GM12878 (cell line): ENCODE data around the gene UIMC1. TPM values are rescaled to one million over a fixed set of nuclear protein-coding genes. Genes with fewer than 3 reads are reported as not detected.

Experiments used
- ATAC-seq: fragments of 200-7000 bp; cut with Tn5 transposase; 3 replicates; pipeline ENCODE4 v1.9.1; 2020; ENCODE audit warnings: mild to moderate bottlenecking, moderate library complexity
- BruUV-seq: library from RNA; stranded (reverse); fragments of 400-500 nt; replicated peaks from 2 replicates; lab custom pipeline; 2021; lab: Mats Ljungman, UMichigan
- CTCF ChIA-PET: fragments of 300-600 bp; sonication (Branson Sonifier 250); formaldehyde crosslinking; extraction: SDS; loops from one replicate; lab custom pipeline; 2021; ENCODE audit warnings: inconsistent platforms; lab: Yijun Ruan, JAX
- POLR2A ChIA-PET: fragments of 350-600 bp; formaldehyde crosslinking; extraction: SDS; loops from one replicate; lab custom pipeline; 2021; ENCODE audit warnings: inconsistent platforms; lab: Charles Lee
- RAD21 ChIA-PET: fragments of 300-600 bp; sonication (Branson Sonifier 250); formaldehyde crosslinking; loops from one replicate; lab custom pipeline; 2023; ENCODE audit warnings: antibody characterized with exemption; ENCODE audit not compliant: unreplicated experiment; lab: Charles Lee
- SMC1A ChIA-PET: fragments of 300-600 bp; sonication (Branson Sonifier 250); formaldehyde crosslinking; loops from one replicate; lab custom pipeline; 2023; ENCODE audit not compliant: unreplicated experiment, uncharacterized antibody; lab: Charles Lee
- DNase-seq: peaks from one replicate; pipeline ENCODE4 v3.0.0-alpha.2; 2011; ENCODE audit warnings: low read depth, low spot score
- FAIRE-seq: peaks from 3 replicates; lab custom pipeline; 2011; peaks lifted over from hg19 to GRCh38; lab: Jason Lieb, UNC
- H2AFZ ChIP-seq: 2 replicates; pipeline ENCODE4 v1.6.0; 2011; ENCODE audit warnings: low read depth, low read length, control low read depth; ENCODE audit not compliant: control insufficient read depth
- H3K27ac ChIP-seq: 2 replicates; pipeline ENCODE4 v1.5.1; 2011; ENCODE audit warnings: control low read depth; ENCODE audit not compliant: control insufficient read depth, insufficient read depth
- H3K27me3 ChIP-seq, 2 experiments: replicated peaks in 1 of 2; 2 replicates each; pipeline versions ENCODE4 v1.6.0 to v1.6.1; 2011; ENCODE audit warnings: low read length in 1 of 2; ENCODE audit not compliant: control insufficient read depth in 2 of 2, insufficient read depth in 2 of 2
- H3K36me3 ChIP-seq, 2 experiments: 2 replicates each; pipeline ENCODE4 v1.5.1; 2011; ENCODE audit warnings: low read length in 1 of 2; ENCODE audit not compliant: control insufficient read depth in 2 of 2, insufficient read depth in 2 of 2
- H3K4me1 ChIP-seq: 2 replicates; pipeline ENCODE4 v1.6.1; 2011; ENCODE audit warnings: mild to moderate bottlenecking, low read length, moderate library complexity, mixed read lengths; ENCODE audit not compliant: control insufficient read depth, insufficient read depth
- H3K4me2 ChIP-seq: 2 replicates; pipeline ENCODE4 v1.6.0; 2011; ENCODE audit warnings: control low read depth; ENCODE audit not compliant: control insufficient read depth, insufficient read depth
- H3K4me3 ChIP-seq: fragments of 200-600 bp; sonication (generic); 2 replicates; pipeline ENCODE4 v1.5.1; 2016
- H3K79me2 ChIP-seq: 2 replicates; pipeline ENCODE4 v1.6.0; 2011; ENCODE audit warnings: low read length; ENCODE audit not compliant: control insufficient read depth, insufficient read depth
- H3K9ac ChIP-seq: 2 replicates; pipeline ENCODE4 v1.8.0; 2011; ENCODE audit warnings: low read length, control low read depth, mixed read lengths; ENCODE audit not compliant: control insufficient read depth, insufficient read depth
- H3K9me3 ChIP-seq: replicated peaks from 3 replicates; pipeline ENCODE4 v1.5.1; 2011; ENCODE audit warnings: mild to moderate bottlenecking, low read length; ENCODE audit not compliant: control insufficient read depth, insufficient read depth
- H4K20me1 ChIP-seq: 2 replicates; pipeline ENCODE4 v1.6.0; 2011; ENCODE audit not compliant: control insufficient read depth, insufficient read depth
- ETV6 ChIP-seq, 2 experiments: fragments of 450-650 bp in 1 of 2; IDR thresholded peaks in 1 of 2; conservative IDR thresholded peaks in 1 of 2; 2 replicates each; pipeline ENCODE4 v1.6.1; 2014; ENCODE audit warnings: antibody characterized with exemption in 1 of 2, borderline replicate concordance in 1 of 2, low read depth in 1 of 2, mild to moderate bottlenecking in 1 of 2, moderate library complexity in 1 of 2
- NFXL1 ChIP-seq: fragments of 450-650 bp; IDR thresholded peaks from 2 replicates; pipeline ENCODE4 v1.6.1; 2017; ENCODE audit warnings: antibody characterized with exemption, mild to moderate bottlenecking, borderline replicate concordance
- NR2F1 ChIP-seq: fragments of 450-650 bp; conservative IDR thresholded peaks from 2 replicates; pipeline ENCODE4 v1.6.1; 2017; ENCODE audit warnings: mild to moderate bottlenecking
- POLR2AphosphoS2 ChIP-seq: IDR thresholded peaks from 2 replicates; pipeline ENCODE4 v1.6.1; 2011; ENCODE audit warnings: low read depth, mild to moderate bottlenecking, low read length, improper control_type of control experiment, moderate library complexity
- YBX1 ChIP-seq: fragments of 450-650 bp; IDR thresholded peaks from 2 replicates; pipeline ENCODE4 v1.6.1; 2016; ENCODE audit warnings: antibody characterized with exemption
- ZNF622 ChIP-seq: fragments of 450-650 bp; IDR thresholded peaks from 2 replicates; pipeline ENCODE4 v1.6.1; 2017; ENCODE audit warnings: mild to moderate bottlenecking, inconsistent platforms
- WGBS: methylation state at CpG from one replicate; pipeline ENCODE4 v1.1.6; 2016; ENCODE audit warnings: low lambda C conversion rate; ENCODE audit not compliant: insufficient replicate concordance, insufficient coverage; ENCODE audit errors: missing lambda C conversion rate; 5-methylcytosine and 5-hydroxymethylcytosine counted together
- in situ Hi-C: fragments of 300-500 bp; cut with MboI; formaldehyde crosslinking; loops from 9 replicates; pipeline ENCODE4 v1.14.3; 2018; ENCODE audit warnings: mixed read lengths
- intact Hi-C: fragments of 100-400 bp; cut with micrococcal nuclease; formaldehyde crosslinking; loops from one replicate; pipeline ENCODE4 v1.14.2; 2022; ENCODE audit not compliant: unreplicated experiment
- polyA plus RNA-seq, 11 experiments: library from polyadenylated mRNA; depleted of rRNA in 4 of 11; unstranded in 6 of 11; stranded (reverse) in 5 of 11; fragments of >200 nt; fragmentation: Nextera tagmentation in 4 of 11; fragmentation: Illumina TruSeq in 1 of 11; extraction: Ambion mirVana in 4 of 11; extraction: Trizol in 1 of 11; gene quantifications; 1 replicate in 1 of 11; 2 replicates in 10 of 11; pipeline versions ENCODE4 v1.2.1 to v1.2.3, GENCODE V29; 2011 to 2016; ENCODE audit warnings: inconsistent platforms in 2 of 11, missing spikeins in 2 of 11, low read depth in 1 of 11
- total RNA-seq, 4 experiments: library from RNA; depleted of rRNA in 3 of 4; stranded (reverse); fragments of >200 nt in 3 of 4; fragmentation: Illumina TruSeq in 1 of 4; extraction: Trizol in 1 of 4; gene quantifications; 2 replicates each; pipeline versions ENCODE4 v1.2.1 to v1.2.3, GENCODE V29; 2013 to 2021
- TF ChIP-seq, protein P1 (sequence below): IDR thresholded peaks from 2 replicates; pipeline ENCODE4 v1.6.1; 2011; ENCODE audit warnings: borderline replicate concordance, low read depth, mild to moderate bottlenecking, moderate library complexity, low read length; ENCODE audit not compliant: insufficient read depth, poor library complexity, severe bottlenecking

Gene UIMC1
- total and polyA plus RNA-seq, 10 of the 15 experiments (the other 5 are each of a cell fraction or from before 2014, with no cell fraction given): 16.2 to 51.4 (median 32.7) TPM

DNA sequence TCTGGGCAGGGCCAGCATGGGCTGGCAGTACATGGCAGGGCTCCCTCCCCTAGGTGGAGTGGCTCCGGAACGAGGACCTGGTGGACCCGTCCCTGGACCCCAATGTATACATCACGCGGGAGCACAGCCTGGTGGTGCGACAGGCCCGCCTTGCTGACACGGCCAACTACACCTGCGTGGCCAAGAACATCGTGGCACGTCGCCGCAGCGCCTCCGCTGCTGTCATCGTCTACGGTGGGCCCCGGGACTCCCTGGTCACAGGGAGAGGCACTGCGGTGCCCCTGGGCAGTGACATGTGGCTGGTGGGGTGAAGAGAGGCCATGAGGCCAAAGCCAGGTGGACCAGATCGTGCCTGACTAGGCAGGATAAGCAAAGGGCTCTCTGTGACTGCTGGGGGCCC lies 137.8 kb downstream of the UIMC1 start:
- ChIA-PET SMC1A (no interaction called here), POLR2A (no interaction called here), CTCF (no interaction called here), RAD21 (no interaction called here)
- H3K9ac ChIP-seq: no peak overlapping the region
- H3K36me3 ChIP-seq: no peaks in the 10 kb centered on the region
- H2AFZ ChIP-seq: no peak overlapping the region
- 66% methylated on average over 20 of the region's 20 CpGs for WGBS
- peaks cover 0 to 2% of the 10 kb centered on the region in 2 experiments; a peak in 2 of 4 replicates for H3K27me3 ChIP-seq
- in situ Hi-C loops (no loop called here), intact Hi-C loops (no loop called here)
- FAIRE-seq (no peak), ATAC-seq (no peak), DNase-seq (no peak)
- no peaks in the 10 kb centered on the region for H3K79me2 ChIP-seq
- no peak overlapping the region for H3K27ac ChIP-seq
- H3K4me3 ChIP-seq: no peak overlapping the region
- H4K20me1 ChIP-seq: no peaks in the 10 kb centered on the region; the same call in 1 of the 2 replicates
- BruUV-seq: no TSS peak
- no peaks in the 10 kb centered on the region for H3K4me1 ChIP-seq
- no peak overlapping the region for H3K4me2 ChIP-seq
- no peak for TF ChIP-seq YBX1
- TF ChIP-seq NR2F1: no peak
- TF ChIP-seq ETV6 (conservative IDR thresholded peaks at IDR 0.05 in 1 of 2, IDR thresholded peaks at IDR 0.05 in 1 of 2; ENCODE audit: borderline replicate concordance in 1 of 2, low read depth in 1 of 2): no peak
- TF ChIP-seq, protein P1, sequence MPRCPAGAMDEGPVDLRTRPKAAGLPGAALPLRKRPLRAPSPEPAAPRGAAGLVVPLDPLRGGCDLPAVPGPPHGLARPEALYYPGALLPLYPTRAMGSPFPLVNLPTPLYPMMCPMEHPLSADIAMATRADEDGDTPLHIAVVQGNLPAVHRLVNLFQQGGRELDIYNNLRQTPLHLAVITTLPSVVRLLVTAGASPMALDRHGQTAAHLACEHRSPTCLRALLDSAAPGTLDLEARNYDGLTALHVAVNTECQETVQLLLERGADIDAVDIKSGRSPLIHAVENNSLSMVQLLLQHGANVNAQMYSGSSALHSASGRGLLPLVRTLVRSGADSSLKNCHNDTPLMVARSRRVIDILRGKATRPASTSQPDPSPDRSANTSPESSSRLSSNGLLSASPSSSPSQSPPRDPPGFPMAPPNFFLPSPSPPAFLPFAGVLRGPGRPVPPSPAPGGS: no peak
- no peak for TF ChIP-seq NFXL1
- TF ChIP-seq ZNF622: no peak
- TF ChIP-seq POLR2AphosphoS2: no peak
- no peaks in the 10 kb centered on the region; the same call in 2 of the 3 replicates for H3K9me3 ChIP-seq
